GOT3 (cell line): Measurements from ENCODE around the gene EVL.

ENCODE experiments used
- DNase-seq: peaks from one replicate; lab custom pipeline; 2025; ENCODE audit warnings: mixed read lengths; lab: John Stamatoyannopoulos, UW

EVL gene

DNA sequence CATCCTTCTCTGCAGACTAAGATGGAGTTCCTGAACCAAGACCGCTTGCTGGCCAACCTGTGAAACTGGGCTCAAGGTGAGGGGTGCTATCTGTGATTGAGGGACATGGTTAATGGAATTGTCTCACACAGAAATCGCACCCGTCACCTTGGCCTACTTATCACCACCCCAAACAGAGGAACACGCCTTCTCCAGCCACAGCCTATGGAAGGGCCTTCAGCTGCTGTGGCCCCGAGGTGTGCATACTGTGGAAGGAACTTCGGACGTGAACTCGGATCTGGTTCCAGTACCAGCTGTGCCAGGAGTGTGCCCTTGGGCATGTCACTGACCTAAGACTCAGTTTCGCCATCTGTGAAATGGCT, 44.4 kb downstream of the EVL start:
- DNase-seq = no peak

GRCh38 chr14:100110816-100111215, 45.6 kb downstream of the EVL start:
- no peak for DNase-seq

DNA sequence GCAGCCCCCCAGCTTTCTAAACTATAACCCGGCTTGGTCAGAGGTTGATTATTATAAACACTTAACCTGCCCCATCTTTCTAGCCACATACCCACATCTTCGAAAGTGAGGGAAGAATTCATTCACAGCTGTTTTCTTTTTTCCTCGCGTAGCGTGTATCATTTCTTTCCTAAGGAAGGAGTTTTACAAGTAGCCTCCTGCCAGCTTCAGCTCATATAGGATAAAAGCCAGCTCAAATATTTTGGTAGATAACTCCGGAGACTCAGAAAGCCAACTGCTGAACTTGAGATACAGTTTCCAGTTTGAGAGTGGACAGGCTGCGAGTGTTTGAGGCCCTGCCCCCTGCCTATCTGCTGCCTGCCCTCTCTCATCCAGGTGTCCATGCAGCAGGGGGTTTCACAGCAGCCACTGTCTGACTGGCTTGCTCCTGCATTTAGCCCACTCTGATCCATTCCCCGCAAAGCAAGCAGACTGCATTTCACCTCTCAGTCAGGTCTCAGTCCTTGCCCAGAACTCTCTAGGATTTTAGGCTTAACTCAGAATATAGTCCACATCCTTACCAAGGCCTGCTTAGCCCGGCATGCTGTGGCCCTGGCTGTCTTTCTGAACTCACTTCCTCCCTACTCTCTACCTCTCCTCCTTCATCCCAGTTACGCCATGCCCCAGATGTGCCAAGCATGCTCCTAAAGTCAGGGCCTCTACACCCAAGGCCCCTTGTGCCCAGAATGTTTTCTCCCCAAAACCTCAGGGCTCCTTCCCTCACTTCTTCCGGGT, 46.9 kb downstream of the EVL start:
- no peak for DNase-seq

DNA sequence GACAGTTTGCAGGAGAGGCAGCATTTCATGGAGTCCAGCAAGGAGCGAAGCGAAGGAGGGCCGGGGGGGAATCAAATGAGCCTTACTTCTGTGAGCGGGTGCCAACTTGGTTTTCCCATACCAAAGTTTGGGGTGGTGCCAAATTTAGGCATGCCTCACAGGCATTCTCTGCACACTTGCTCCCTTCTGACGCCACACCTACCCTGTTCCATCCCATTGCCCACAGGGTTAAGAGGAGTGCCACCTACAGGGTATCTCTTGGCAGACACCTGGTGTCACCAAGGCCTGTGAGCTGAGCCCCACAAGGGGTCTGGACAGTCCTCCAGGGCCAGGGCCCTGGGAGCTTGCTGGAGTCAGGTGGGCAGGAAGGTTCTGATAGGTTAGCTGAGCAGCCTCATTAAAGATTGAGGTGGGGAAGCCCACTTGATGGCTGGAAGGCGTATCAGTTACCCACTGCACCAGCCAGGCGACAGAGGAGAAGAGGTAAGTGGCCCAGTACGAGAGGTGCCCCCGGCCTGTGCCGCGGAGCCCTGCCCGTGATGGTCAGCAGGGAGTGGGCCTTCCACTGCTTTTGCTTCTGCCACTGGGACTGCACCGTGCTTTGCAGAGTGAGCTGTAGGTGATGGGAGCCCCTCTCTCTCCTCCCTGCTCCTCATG, 49.0 kb downstream of the EVL start:
- DNase-seq = no peak

GRCh38 chr14:100115236-100115635, 50.0 kb downstream of the EVL start:
- no peak for DNase-seq

- no peak for DNase-seq
Observed at GRCh38 chr14:100115726-100116125, 50.5 kb downstream of the EVL start.

GRCh38 chr14:100116134-100116533, 50.9 kb downstream of the EVL start:
- DNase-seq = no peak

DNA sequence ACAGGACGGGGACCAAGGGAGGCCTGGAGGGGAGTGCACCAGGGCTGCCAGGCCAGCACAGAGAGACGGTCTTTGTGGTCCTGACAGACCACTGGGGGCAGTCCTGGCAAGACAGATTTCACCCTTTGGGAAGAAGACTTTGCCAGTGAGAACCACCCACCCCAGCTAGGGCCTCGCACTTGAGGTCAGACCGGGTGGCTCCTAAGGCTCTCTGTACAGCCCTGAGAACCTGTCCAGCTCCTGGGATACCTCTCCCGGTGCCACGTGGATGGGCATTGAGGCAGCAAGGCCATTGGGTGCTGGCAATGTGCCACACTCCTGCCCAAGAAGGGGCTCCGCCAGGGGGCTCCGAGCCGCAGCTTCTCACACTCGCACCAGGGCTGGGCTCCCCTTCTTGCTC, 51.8 kb downstream of the EVL start:
- DNase-seq = no peak

- no peak for DNase-seq
Observed at GRCh38 chr14:100117633-100118395, 52.6 kb downstream of the EVL start.

DNA sequence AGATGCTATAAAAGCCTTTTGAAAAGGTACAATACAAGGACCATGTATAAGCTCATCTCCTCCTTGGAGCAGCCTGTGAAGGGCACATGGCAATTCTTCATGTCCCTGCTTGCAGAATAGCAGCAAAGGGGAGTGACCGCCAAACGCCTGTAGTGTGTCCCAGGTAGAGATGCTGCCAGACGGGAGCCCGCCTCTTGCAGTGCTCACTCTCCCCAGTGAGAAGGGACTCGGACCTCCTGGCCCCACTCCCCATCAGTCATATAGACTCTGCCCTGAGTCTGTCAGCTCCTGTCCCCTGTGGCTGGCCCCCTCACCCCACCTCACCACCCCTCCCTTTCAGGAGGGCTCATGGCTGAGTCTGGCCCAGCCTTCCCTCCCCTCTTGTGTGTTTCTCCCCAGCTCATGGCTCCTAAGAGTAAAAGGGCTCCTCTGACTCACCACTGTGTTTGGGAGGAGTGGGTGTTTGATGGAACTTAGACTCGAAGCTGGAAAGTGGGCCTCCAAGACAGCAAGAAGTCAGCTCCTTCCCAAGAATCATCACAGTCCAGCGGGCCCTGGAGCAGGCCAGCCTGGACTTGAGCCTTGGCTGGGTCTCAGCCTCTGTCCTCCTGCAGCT, 53.3 kb downstream of the EVL start:
- DNase-seq = no peak

- no peak for DNase-seq
Observed at GRCh38 chr14:100119251-100119650, 54.0 kb downstream of the EVL start.

GRCh38 chr14:100120522-100121269, 55.5 kb downstream of the EVL start:
- DNase-seq = no peak

GRCh38 chr14:100121643-100122480, 56.6 kb downstream of the EVL start:
- DNase-seq = no peak

DNA sequence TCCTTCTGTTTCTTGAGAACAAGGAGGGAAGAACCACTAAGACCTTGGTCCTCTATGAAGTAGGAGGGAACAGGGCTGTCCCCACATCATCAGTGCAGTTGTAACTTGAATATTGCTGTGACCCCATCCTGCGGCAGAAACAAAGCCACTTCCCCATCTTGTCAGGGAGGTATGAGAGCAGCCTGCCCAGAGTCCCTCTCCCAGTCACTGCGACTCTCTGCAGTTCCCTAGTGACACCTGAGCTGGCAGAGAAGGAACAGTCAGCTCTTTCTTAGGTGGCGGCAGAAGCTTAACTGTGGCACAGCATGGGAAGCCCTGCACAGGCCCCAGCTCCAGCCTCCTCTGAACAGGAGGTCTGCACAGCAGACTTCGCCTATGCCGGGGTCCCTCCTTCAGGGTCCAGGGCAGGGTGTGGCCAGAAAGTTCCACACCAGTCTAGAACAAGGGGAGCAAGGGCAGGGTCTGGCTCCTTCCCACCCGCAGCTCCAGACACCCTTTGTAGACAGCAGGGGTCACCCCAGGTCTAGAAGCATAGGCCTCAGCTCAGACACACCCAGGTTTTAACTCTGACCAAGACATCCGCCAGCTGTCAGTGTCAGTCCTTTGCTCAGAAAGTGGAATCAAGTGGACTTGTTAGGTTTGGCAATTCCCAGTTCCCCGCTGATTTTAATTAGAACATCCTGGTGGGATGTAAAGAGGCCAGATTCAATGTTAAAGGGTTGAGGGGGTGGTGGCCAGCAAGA, 57.4 kb downstream of the EVL start:
- no peak for DNase-seq

- no peak for DNase-seq
Observed at GRCh38 chr14:100123618-100124017, 58.4 kb downstream of the EVL start.

DNA sequence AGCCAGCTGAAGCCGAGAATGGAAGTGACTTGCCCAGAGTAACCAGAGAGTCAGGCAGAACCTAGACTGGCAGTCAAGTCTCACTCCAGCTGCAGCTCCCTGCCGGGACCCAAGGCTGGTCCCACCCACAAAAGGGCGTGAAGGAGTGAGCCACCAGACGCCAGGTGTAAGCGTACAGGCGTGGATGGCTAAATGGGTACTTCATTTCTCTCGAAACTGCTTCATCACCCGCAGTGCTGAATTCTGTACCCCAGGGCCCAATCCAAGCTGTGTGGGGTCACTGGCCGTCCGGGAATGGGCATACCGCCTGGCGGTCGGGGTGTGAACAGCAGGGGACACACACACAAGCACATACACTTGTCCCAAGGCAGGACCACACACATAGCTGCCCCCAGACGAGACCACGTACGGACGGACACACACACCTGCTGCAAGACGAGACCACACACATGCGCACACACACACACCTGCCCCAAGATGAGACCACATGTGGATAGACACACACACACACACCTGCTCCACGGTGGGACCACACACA, 59.4 kb downstream of the EVL start:
- no peak for DNase-seq

GRCh38 chr14:100126401-100126800, 61.2 kb downstream of the EVL start:
- DNase-seq = no peak

DNA sequence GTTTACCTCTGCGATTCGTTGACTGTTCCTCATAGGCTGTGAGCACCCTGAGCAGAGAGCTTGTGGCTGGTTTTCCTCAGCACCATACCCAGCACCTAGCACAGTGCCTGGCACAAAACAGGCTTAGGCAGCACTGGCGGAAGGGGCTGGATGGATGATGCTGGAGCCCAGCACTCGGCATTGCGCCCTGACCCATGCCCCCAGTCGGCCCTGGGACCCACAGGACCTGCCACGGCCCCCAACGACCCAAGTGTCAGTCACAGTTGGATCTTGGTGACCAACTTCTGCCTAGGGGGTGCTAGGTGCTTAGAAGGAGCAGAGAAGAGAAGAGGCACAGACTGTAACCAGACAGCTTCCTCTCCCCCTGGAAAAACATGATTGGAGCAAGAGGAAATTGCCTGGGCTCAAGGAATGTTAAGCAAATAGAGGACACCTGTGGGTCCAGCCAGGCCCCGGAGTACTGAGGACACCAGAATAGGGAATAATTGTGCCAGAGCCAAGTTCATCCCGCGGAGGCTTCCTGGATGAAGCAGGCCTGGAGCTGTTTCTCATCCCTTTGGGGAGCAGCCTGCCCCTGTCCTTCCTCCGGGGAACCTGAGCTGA, 62.7 kb downstream of the EVL start:
- no peak for DNase-seq

DNA sequence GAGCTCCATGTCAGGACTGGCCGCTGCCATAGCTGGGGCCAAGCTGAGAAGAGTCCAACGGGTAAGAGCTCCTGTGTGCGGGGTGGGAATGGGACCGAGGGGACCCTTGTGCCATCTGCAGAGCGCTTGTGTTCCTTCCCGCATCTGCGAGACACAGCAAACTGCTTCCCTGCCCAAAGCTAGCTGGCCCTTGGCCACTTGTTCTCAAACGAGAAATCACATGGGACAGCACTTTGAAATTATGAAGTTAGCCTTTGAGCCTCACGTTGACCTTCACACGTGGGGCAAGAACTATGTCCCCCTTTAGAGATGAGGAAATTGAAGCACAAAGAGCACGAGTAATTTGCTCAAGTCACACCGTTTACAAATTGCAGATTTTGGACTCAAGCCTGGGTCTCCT, 63.5 kb downstream of the EVL start:
- DNase-seq = no peak

- no peak for DNase-seq
Observed at GRCh38 chr14:100129161-100129589, 64.0 kb downstream of the EVL start.
